CD14-positive monocyte (primary cell): ENCODE data around the gene PDE4D. TPM values are rescaled to one million over a fixed set of nuclear protein-coding genes. Genes with fewer than 3 reads are reported as not detected.

Source experiments
- DNase-seq, 3 donors: peaks; one replicate each; pipeline ENCODE4 v3.0.0-alpha.2; 2011 to 2022
- H2AFZ ChIP-seq: 2 replicates; pipeline ENCODE4 v1.6.0; 2012; ENCODE audit warnings: mild to moderate bottlenecking, low read depth, low read length, inconsistent platforms; ENCODE audit not compliant: insufficient read depth, poor library complexity, severe bottlenecking
- H3K27ac ChIP-seq, 2 donors: 1 replicate in 1 of 2; 2 replicates in 1 of 2; pipeline ENCODE4 v1.5.1; 2012 to 2013; ENCODE audit warnings: low read length in 2 of 2, control low read depth in 1 of 2, inconsistent platforms in 1 of 2, low read depth in 1 of 2, mild to moderate bottlenecking in 1 of 2
- H3K27me3 ChIP-seq, 2 donors: one replicate each; pipeline versions ENCODE4 v1.6.0 to v1.6.1; 2011 to 2013; ENCODE audit warnings: low read length in 2 of 2; ENCODE audit not compliant: control insufficient read depth in 2 of 2, insufficient read depth in 2 of 2
- H3K36me3 ChIP-seq, 2 donors: replicated peaks in 1 of 2; 1 replicate in 1 of 2; 2 replicates in 1 of 2; pipeline versions ENCODE4 v1.5.1 to v1.6.1; 2012 to 2013; ENCODE audit warnings: low read length in 2 of 2, control low read depth in 1 of 2, inconsistent platforms in 1 of 2, mild to moderate bottlenecking in 1 of 2; ENCODE audit not compliant: insufficient read depth in 2 of 2, control insufficient read depth in 1 of 2
- H3K4me1 ChIP-seq, 2 donors: 1 replicate in 1 of 2; 2 replicates in 1 of 2; pipeline versions ENCODE4 v1.5.1 to v1.6.1; 2012 to 2013; ENCODE audit warnings: low read length in 2 of 2, control low read depth in 1 of 2, inconsistent platforms in 1 of 2, mild to moderate bottlenecking in 1 of 2, moderate library complexity in 1 of 2; ENCODE audit not compliant: insufficient read depth in 2 of 2, control insufficient read depth in 1 of 2
- H3K4me2 ChIP-seq: replicated peaks from 2 replicates; pipeline ENCODE3; 2012; ENCODE audit warnings: low read length, moderate library complexity, mild to moderate bottlenecking; ENCODE audit not compliant: poor library complexity, severe bottlenecking; ENCODE audit errors: extremely low read depth
- H3K4me3 ChIP-seq, 3 experiments: fragments of 200-600 bp in 1 of 3; sonication (generic) in 1 of 3; replicated peaks in 1 of 3; 1 replicate in 2 of 3; 2 replicates in 1 of 3; pipeline ENCODE4 v1.5.1; 2011 to 2013; ENCODE audit warnings: low read length in 3 of 3, mild to moderate bottlenecking in 3 of 3, control low read depth in 2 of 3, low read depth in 2 of 3, inconsistent platforms in 1 of 3, moderate library complexity in 1 of 3
- H3K79me2 ChIP-seq: 2 replicates; pipeline ENCODE4 v1.6.0; 2012; ENCODE audit warnings: mild to moderate bottlenecking, control low read depth, inconsistent platforms, low read length, moderate library complexity; ENCODE audit not compliant: insufficient read depth
- H3K9ac ChIP-seq: 2 replicates; pipeline ENCODE4 v1.6.0; 2017; ENCODE audit warnings: low read length, mild to moderate bottlenecking; ENCODE audit not compliant: insufficient read depth, poor library complexity, severe bottlenecking
- H3K9me3 ChIP-seq, 2 donors: replicated peaks in 1 of 2; 1 replicate in 1 of 2; 2 replicates in 1 of 2; pipeline versions ENCODE4 v1.5.1 to v1.6.1; 2012 to 2013; ENCODE audit warnings: low read length in 2 of 2, control low read depth in 1 of 2; ENCODE audit not compliant: control insufficient read depth in 1 of 2, insufficient read depth in 1 of 2
- H4K20me1 ChIP-seq: 2 replicates; pipeline ENCODE4 v1.6.0; 2012; ENCODE audit warnings: mild to moderate bottlenecking, low read length, control low read depth, moderate library complexity; ENCODE audit not compliant: insufficient read depth
- H3K27ac Mint-ChIP-seq, 7 donors: one replicate each; pipeline ENCODE4 v1.8.0; 2020; ENCODE audit warnings: mild to moderate bottlenecking in 7 of 7, mixed read lengths in 7 of 7, moderate library complexity in 6 of 7, inconsistent platforms in 2 of 7
- H3K27me3 Mint-ChIP-seq, 3 donors: one replicate each; pipeline ENCODE4 v1.8.0; 2021 to 2022; ENCODE audit warnings: low read depth in 3 of 3, mild to moderate bottlenecking in 3 of 3, mixed read lengths in 3 of 3, moderate library complexity in 3 of 3, inconsistent platforms in 1 of 3
- H3K36me3 Mint-ChIP-seq, 2 donors: one replicate each; pipeline ENCODE4 v1.8.0; 2020; ENCODE audit warnings: mixed read lengths in 2 of 2, inconsistent platforms in 1 of 2, mild to moderate bottlenecking in 1 of 2
- H3K4me1 Mint-ChIP-seq: one replicate; pipeline ENCODE4 v1.8.0; 2020; ENCODE audit warnings: mild to moderate bottlenecking, mixed read lengths
- H3K4me3 Mint-ChIP-seq, 2 donors: one replicate each; pipeline ENCODE4 v1.8.0; 2020; ENCODE audit warnings: mild to moderate bottlenecking in 2 of 2, mixed read lengths in 2 of 2, moderate library complexity in 1 of 2
- H3K9me3 Mint-ChIP-seq, 7 donors: one replicate each; pipeline ENCODE4 v1.8.0; 2020 to 2022; ENCODE audit warnings: mixed read lengths in 7 of 7, mild to moderate bottlenecking in 6 of 7, moderate library complexity in 6 of 7, inconsistent platforms in 2 of 7
- CTCF ChIP-seq: fragments of 200-600 bp; IDR thresholded peaks from one replicate; pipeline ENCODE4 v1.8.0; 2022; ENCODE audit warnings: antibody characterized with exemption, mild to moderate bottlenecking
- WGBS: methylation state at CpG from one replicate; pipeline ENCODE4 v1.1.5; 2013; ENCODE audit warnings: missing lambda C conversion rate; ENCODE audit not compliant: insufficient coverage; 5-methylcytosine and 5-hydroxymethylcytosine counted together
- intact Hi-C, 2 donors: fragments of 100-400 bp; cut with micrococcal nuclease; formaldehyde crosslinking; loops; one replicate each; pipeline versions ENCODE4 v1.15.0 to v1.15.1; 2023
- polyA plus RNA-seq, 3 donors: library from polyadenylated mRNA; depleted of rRNA in 1 of 3; unstranded in 2 of 3; stranded (reverse) in 1 of 3; fragments of 300-500 nt in 2 of 3; fragments of >200 nt in 1 of 3; fragmentation: Illumina TruSeq in 2 of 3; gene quantifications; 1 replicate in 2 of 3; 2 replicates in 1 of 3; pipeline ENCODE4 v1.2.3, GENCODE V29; 2012 to 2021

PDE4D gene
- polyA plus RNA-seq, 3 donors, result 1.9 to 3.4 (median 2.8) TPM

GRCh38 chr5:59286510-59286909 is 607.0 kb downstream of the PDE4D start:
- no peaks in the 10 kb centered on the region for H3K9me3 ChIP-seq
- no peaks in the 10 kb centered on the region for H3K27me3 ChIP-seq
- H3K9me3 Mint-ChIP-seq, result no peaks in the 10 kb centered on the region
- no peak overlapping the region for H3K4me3 ChIP-seq
- intact Hi-C loops, result no loop called here
- H2AFZ ChIP-seq, result no peak overlapping the region
- H3K36me3 ChIP-seq, result no peaks in the 10 kb centered on the region
- no peaks in the 10 kb centered on the region for H3K79me2 ChIP-seq
- no peak overlapping the region for H3K27ac Mint-ChIP-seq
- H3K9ac ChIP-seq, result no peak overlapping the region
- DNase-seq, result no peak
- no peaks in the 10 kb centered on the region for H4K20me1 ChIP-seq
- 83% methylated on average over 1 of the region's 1 CpG for WGBS
- H3K4me1 ChIP-seq, result no peaks in the 10 kb centered on the region
- H3K27me3 Mint-ChIP-seq, result no peaks in the 10 kb centered on the region
- no peaks in the 10 kb centered on the region for H3K4me1 Mint-ChIP-seq
- H3K4me2 ChIP-seq, result no peak overlapping the region
- TF ChIP-seq CTCF, result no peak
- H3K4me3 Mint-ChIP-seq, result no peak overlapping the region
- no peaks in the 10 kb centered on the region for H3K36me3 Mint-ChIP-seq
- no peak overlapping the region for H3K27ac ChIP-seq

DNA sequence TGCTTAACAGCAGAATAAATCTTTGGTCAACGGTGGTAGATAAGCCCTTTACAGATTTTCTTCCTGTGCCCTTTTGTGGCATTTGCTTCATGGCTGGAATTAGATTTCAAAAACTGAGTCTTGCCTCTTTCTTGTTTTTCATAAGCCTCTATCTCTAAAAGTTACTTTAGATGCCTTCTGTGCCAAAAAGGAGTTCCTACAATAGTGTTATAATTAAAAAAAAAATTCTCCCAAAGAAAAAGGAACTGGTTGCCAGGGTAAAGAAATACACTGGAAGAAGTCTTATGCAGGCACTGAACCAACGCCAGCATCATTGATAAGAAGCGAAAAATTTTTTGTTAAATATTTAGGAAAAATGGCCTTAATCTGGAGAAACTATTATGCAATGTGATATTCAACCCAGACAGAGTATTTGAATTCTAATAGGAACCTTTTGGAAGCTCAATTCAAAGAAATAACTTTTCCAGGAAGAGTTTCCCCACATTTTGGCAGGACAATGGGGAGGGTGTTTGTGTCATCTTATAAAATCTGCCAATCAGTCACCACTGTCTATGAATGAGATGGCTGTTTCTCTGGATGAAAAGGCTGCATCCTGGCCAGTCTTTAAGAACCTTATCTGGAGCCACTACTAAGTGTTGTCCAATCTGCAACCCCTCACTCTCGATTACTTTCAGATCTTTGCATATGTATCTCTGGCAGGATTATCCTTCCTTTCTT is 608.1 kb downstream of the PDE4D start:
- Histone ChIP-seq H2AFZ (no peak overlapping the region), H3K4me3 (no peak overlapping the region), H3K4me1 (no peaks in the 10 kb centered on the region), H3K36me3 (no peaks in the 10 kb centered on the region), H4K20me1 (no peaks in the 10 kb centered on the region), H3K9ac (no peak overlapping the region), H3K9me3 (no peaks in the 10 kb centered on the region), H3K79me2 (no peaks in the 10 kb centered on the region), H3K4me2 (no peak overlapping the region), H3K27me3 (no peaks in the 10 kb centered on the region), H3K27ac (no peak overlapping the region)
- 100% methylated on average over 1 of the region's 4 CpGs for WGBS
- Mint-ChIP-seq H3K27me3 (no peaks in the 10 kb centered on the region), H3K36me3 (no peaks in the 10 kb centered on the region), H3K4me3 (no peak overlapping the region), H3K4me1 (no peaks in the 10 kb centered on the region), H3K9me3 (no peaks in the 10 kb centered on the region), H3K27ac (no peak overlapping the region)
- no peak for TF ChIP-seq CTCF
- intact Hi-C loops, result no loop called here
- DNase-seq, result no peak
